PC-3 (cell line): Measurements from ENCODE around the gene SYT1. TPM values are rescaled to one million over a fixed set of nuclear protein-coding genes. Genes with fewer than 3 reads are reported as not detected.

ENCODE experiments used
- ATAC-seq: fragments of 200-7000 bp; cut with Tn5 transposase; 2 replicates; pipeline ENCODE4 v1.9.1; 2020; ENCODE audit warnings: mild to moderate bottlenecking, moderate library complexity
- BruUV-seq: library from RNA; stranded (reverse); fragments of 400-500 nt; replicated peaks from 2 replicates; lab custom pipeline; 2021; lab: Mats Ljungman, UMichigan
- CTCF ChIA-PET: fragments of 300-600 bp; sonication (Branson Sonifier 250); formaldehyde crosslinking; loops from one replicate; lab custom pipeline; 2022; ENCODE audit warnings: antibody characterized with exemption; lab: Charles Lee
- POLR2A ChIA-PET: fragments of 300-600 bp; sonication (Branson Sonifier 250); formaldehyde crosslinking; loops from one replicate; lab custom pipeline; 2022; ENCODE audit warnings: antibody characterized with exemption; ENCODE audit not compliant: unreplicated experiment; lab: Charles Lee
- DNase-seq: peaks from one replicate; pipeline ENCODE4 v3.0.0-alpha.2; 2015
- H2AFZ ChIP-seq: fragments of 300-600 bp; sonication (generic); 2 replicates; pipeline ENCODE4 v1.6.0; 2016; ENCODE audit warnings: antibody characterized with exemption, low read length
- H3F3A ChIP-seq: fragments of 300-600 bp; sonication (generic); one replicate; pipeline ENCODE4 v1.6.0; 2017; ENCODE audit warnings: antibody characterized with exemption, low read length, control low read depth, mild to moderate bottlenecking; ENCODE audit not compliant: unreplicated experiment
- H3K27ac ChIP-seq: fragments of 300-600 bp; sonication (generic); 2 replicates; pipeline ENCODE4 v1.5.1; 2016; ENCODE audit warnings: mild to moderate bottlenecking, low read length
- H3K27me3 ChIP-seq: fragments of 300-600 bp; sonication (generic); 2 replicates; pipeline ENCODE4 v1.6.1; 2016; ENCODE audit warnings: low read length, mixed read lengths
- H3K36me3 ChIP-seq: fragments of 300-600 bp; sonication (generic); 2 replicates; pipeline ENCODE4 v1.6.1; 2016; ENCODE audit warnings: low read depth, mixed run types, low read length, mixed read lengths
- H3K4me1 ChIP-seq: fragments of 300-600 bp; sonication (generic); 2 replicates; pipeline ENCODE4 v1.5.1; 2016; ENCODE audit warnings: low read length; ENCODE audit not compliant: insufficient read depth
- H3K4me2 ChIP-seq: fragments of 300-600 bp; sonication (generic); 2 replicates; pipeline ENCODE4 v1.6.0; 2016; ENCODE audit warnings: low read length
- H3K4me3 ChIP-seq: fragments of 300-600 bp; sonication (generic); 2 replicates; pipeline ENCODE4 v1.5.1; 2016; ENCODE audit warnings: mild to moderate bottlenecking, low read length, mixed read lengths
- H3K79me2 ChIP-seq: fragments of 300-600 bp; sonication (generic); 2 replicates; pipeline ENCODE4 v1.6.1; 2017; ENCODE audit warnings: low read length, mixed read lengths
- H3K9ac ChIP-seq: fragments of 300-600 bp; sonication (generic); 2 replicates; pipeline ENCODE4 v1.6.0; 2016; ENCODE audit warnings: mild to moderate bottlenecking, low read length
- H3K9me2 ChIP-seq: fragments of 300-600 bp; sonication (generic); replicated peaks from 2 replicates; pipeline ENCODE4 v1.6.1; 2016; ENCODE audit warnings: mixed run types, low read length, mixed read lengths
- H3K9me3 ChIP-seq: fragments of 300-600 bp; sonication (generic); 2 replicates; pipeline ENCODE4 v1.6.1; 2016; ENCODE audit warnings: low read length, mixed read lengths
- H4K20me1 ChIP-seq: fragments of 300-600 bp; sonication (generic); 2 replicates; pipeline ENCODE4 v1.6.1; 2016; ENCODE audit warnings: low read length, mixed read lengths
- CTCF ChIP-seq: fragments of 300-600 bp; sonication (generic); conservative IDR thresholded peaks from 2 replicates; pipeline ENCODE4 v1.5.1; 2017; ENCODE audit warnings: antibody characterized with exemption, low read depth, mild to moderate bottlenecking, low read length
- EZH2 ChIP-seq: fragments of 300-600 bp; sonication (generic); IDR thresholded peaks from one replicate; pipeline ENCODE4 v1.6.1; 2017; ENCODE audit warnings: antibody characterized with exemption, mild to moderate bottlenecking, low read length; ENCODE audit not compliant: unreplicated experiment
- EZH2phosphoT487 ChIP-seq: fragments of 300-600 bp; sonication (generic); IDR thresholded peaks from 2 replicates; pipeline ENCODE4 v1.6.1; 2018; ENCODE audit warnings: mild to moderate bottlenecking, antibody characterized with exemption, low read length, borderline replicate concordance
- intact Hi-C: fragments of 100-400 bp; cut with micrococcal nuclease; formaldehyde crosslinking; loops from 2 replicates; pipeline ENCODE4 v1.9.0; 2023
- total RNA-seq: library from RNA; depleted of rRNA; stranded (reverse); fragments of >200 nt; gene quantifications from 2 replicates; pipeline ENCODE4 v1.2.3, GENCODE V29; 2014

The SYT1 gene
- total RNA-seq, 1 experiment from 2014 or later = 0.51 TPM

DNA sequence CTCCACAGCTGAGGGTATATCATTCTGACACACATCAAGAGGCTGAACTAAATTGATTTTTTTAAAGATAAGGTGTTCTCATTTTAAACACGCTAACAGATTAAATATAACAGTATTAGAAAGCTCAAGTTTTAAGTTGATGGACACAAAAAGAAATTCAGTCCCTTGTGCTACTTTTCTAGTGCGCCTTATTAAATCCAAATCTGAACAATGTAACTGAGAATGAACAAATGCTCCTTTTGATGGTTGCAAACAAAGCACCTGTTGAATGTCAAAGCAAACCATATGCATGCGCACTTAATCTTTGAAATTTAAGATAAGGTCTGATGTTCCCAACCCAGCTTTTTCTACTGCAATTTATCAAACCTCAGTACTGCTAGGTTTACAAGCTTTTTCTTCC lies 424.3 kb downstream of the SYT1 start:
- ChIA-PET CTCF (no interaction called here), POLR2A (no interaction called here)
- Histone ChIP-seq H3K4me3 (no peak overlapping the region), H3K9me3 (no peaks in the 10 kb centered on the region), H3K36me3 (no peaks in the 10 kb centered on the region), H3K9ac (no peak overlapping the region), H4K20me1 (no peaks in the 10 kb centered on the region), H2AFZ (no peak overlapping the region), H3K4me2 (no peak overlapping the region), H3K79me2 (no peaks in the 10 kb centered on the region), H3K27me3 (0 out of 2 replicates have a peak, but pooled peaks cover 3% of the 10 kb centered on the region), H3K27ac (no peak overlapping the region), H3K4me1 (no peaks in the 10 kb centered on the region), H3F3A (no peaks in the 10 kb centered on the region), H3K9me2 (no peaks in the 10 kb centered on the region)
- DNase-seq = no peak
- no peak for ATAC-seq
- TF ChIP-seq EZH2phosphoT487 (no peak), CTCF (no peak), EZH2 (no peak)
- BruUV-seq = no TSS peak
- intact Hi-C loops = no loop called here

- no peak for DNase-seq
- H3K27me3 ChIP-seq = 0 out of 2 replicates have a peak, but pooled peaks cover 3% of the 10 kb centered on the region
- H3K4me2 ChIP-seq = no peak overlapping the region
- 0 out of 2 replicates have a peak, but pooled peaks cover 7% of the 10 kb centered on the region for H3K4me1 ChIP-seq
- no peaks in the 10 kb centered on the region for H3K9me2 ChIP-seq
- H3K27ac ChIP-seq = no peak overlapping the region
- BruUV-seq = no TSS peak
- ChIA-PET CTCF (no interaction called here), POLR2A (no interaction called here)
- H3K9ac ChIP-seq = no peak overlapping the region
- no peaks in the 10 kb centered on the region for H3K79me2 ChIP-seq
- no peaks in the 10 kb centered on the region for H4K20me1 ChIP-seq
- H3K9me3 ChIP-seq = no peaks in the 10 kb centered on the region
- H3F3A ChIP-seq = no peaks in the 10 kb centered on the region
- no peaks in the 10 kb centered on the region for H3K36me3 ChIP-seq
- H3K4me3 ChIP-seq = no peak overlapping the region
- no peak for TF ChIP-seq CTCF
- intact Hi-C loops = no loop called here
- no peak overlapping the region for H2AFZ ChIP-seq
- no peak for ATAC-seq
These were observed 427.1 kb downstream of the SYT1 start for GRCh38 chr12:79291711-79292110.

GRCh38 chr12:79294590-79294989 lies 430.0 kb downstream of the SYT1 start:
- no peaks in the 10 kb centered on the region for H3K79me2 ChIP-seq
- no peak overlapping the region for H3K27ac ChIP-seq
- ChIA-PET POLR2A (no interaction called here), CTCF (no interaction called here)
- intact Hi-C loops = no loop called here
- H3K9me2 ChIP-seq = no peaks in the 10 kb centered on the region
- H3K4me3 ChIP-seq = no peak overlapping the region
- ATAC-seq (peak; percentile 62), DNase-seq (peak; percentile 8)
- no peaks in the 10 kb centered on the region for H3K9me3 ChIP-seq
- H3K36me3 ChIP-seq = no peaks in the 10 kb centered on the region
- no peaks in the 10 kb centered on the region for H4K20me1 ChIP-seq
- no peak overlapping the region; the same call in 1 of the 2 replicates for H3K4me2 ChIP-seq
- no TSS peak for BruUV-seq
- no peaks in the 10 kb centered on the region for H3F3A ChIP-seq
- H3K4me1 ChIP-seq = peaks cover 9% of the 10 kb centered on the region; the same call in 1 of the 2 replicates
- TF ChIP-seq EZH2 (no peak), EZH2phosphoT487 (no peak), CTCF (no peak)
- H3K9ac ChIP-seq = no peak overlapping the region
- H3K27me3 ChIP-seq = no peaks in the 10 kb centered on the region
- no peak overlapping the region for H2AFZ ChIP-seq
